GM21447 (cell line): ENCODE results near the gene REC8.
A peak's percentile ranks its signal among the peaks of the same experiment; 100 is the strongest.
"Not testable (repeated sequence)": the region's sequence is repeated elsewhere in the genome, so short reads cannot be mapped to it uniquely, and the experiment has no call there.

Experiments used
- ATAC-seq: cut with Tn5 transposase; IDR thresholded peaks from one replicate; pipeline ENCODE4 v1.9.1; 2021; ENCODE audit not compliant: unreplicated experiment

The REC8 gene

GRCh38 chr14:24198814-24199524, 27.1 kb downstream of the REC8 start:
- ATAC-seq: no peak

- not testable (repeated sequence) for ATAC-seq
Observed at GRCh38 chr14:24202538-24202937, 30.7 kb downstream of the REC8 start.

GRCh38 chr14:24203249-24203886, 31.5 kb downstream of the REC8 start:
- ATAC-seq: not testable (repeated sequence)

- ATAC-seq: no peak
Observed at GRCh38 chr14:24204163-24205146, 32.6 kb downstream of the REC8 start.

GRCh38 chr14:24206260-24207103, 34.6 kb downstream of the REC8 start:
- ATAC-seq: no peak

GRCh38 chr14:24207104-24207551, 35.2 kb downstream of the REC8 start:
- ATAC-seq: no peak

GRCh38 chr14:24207625-24208024, 35.7 kb downstream of the REC8 start:
- no peak for ATAC-seq

- no peak for ATAC-seq
Observed at GRCh38 chr14:24211311-24211710, 39.4 kb downstream of the REC8 start.

GRCh38 chr14:24212924-24213865, 41.3 kb downstream of the REC8 start, which contains the start of gene CHMP4A:
Gene CHMP4A (minus strand): TSS chr14:24213488. CDS start chr14:24213439, 49 bp downstream.
- peak; percentile 73 for ATAC-seq

- ATAC-seq: no peak
Observed at GRCh38 chr14:24213866-24214662, 42.2 kb downstream of the REC8 start.

- ATAC-seq: peak; percentile 63
Observed at GRCh38 chr14:24215495-24216344, 43.8 kb downstream of the REC8 start, which contains the start of gene MDP1. Gene MDP1 (minus strand): TSS chr14:24216066. CDS start chr14:24215955, 111 bp downstream.

GRCh38 chr14:24216345-24216699, 44.4 kb downstream of the REC8 start:
- no peak for ATAC-seq

GRCh38 chr14:24216876-24217275, 45.0 kb downstream of the REC8 start:
- ATAC-seq: not testable (repeated sequence)

- ATAC-seq: no peak
Observed at GRCh38 chr14:24219080-24219479, 47.2 kb downstream of the REC8 start.

- ATAC-seq: no peak
Observed at GRCh38 chr14:24219521-24219920, 47.6 kb downstream of the REC8 start.

GRCh38 chr14:24222987-24223386, 51.1 kb downstream of the REC8 start:
- not testable (repeated sequence) for ATAC-seq

GRCh38 chr14:24224618-24225071, 52.8 kb downstream of the REC8 start:
- ATAC-seq: no peak
